GM20000 (cell line): Measurements from ENCODE around the gene CD180.
A peak's percentile ranks its signal among the peaks of the same experiment; 100 is the strongest.

Source experiments
- DNase-seq: peaks from one replicate; pipeline ENCODE4 v3.0.0; 2012; ENCODE audit warnings: low spot score
- CTCF ChIP-seq: IDR thresholded peaks from 2 replicates; pipeline ENCODE4 v1.5.1; 2012; ENCODE audit warnings: mild to moderate bottlenecking, control low read depth; ENCODE audit errors: extremely low read depth, missing control alignments

Gene CD180

GRCh38 chr5:67222243-67223025 is 25.8 kb upstream of the CD180 start:
- TF ChIP-seq CTCF = no peak
- no peak for DNase-seq

- no peak for TF ChIP-seq CTCF
- peak; percentile 48 for DNase-seq
Measured at GRCh38 chr5:67221487-67222242, 25.1 kb upstream of the CD180 start.

GRCh38 chr5:67216564-67216963 is 20.0 kb upstream of the CD180 start:
- DNase-seq = no peak
- no peak for TF ChIP-seq CTCF

GRCh38 chr5:67215519-67216471 is 19.2 kb upstream of the CD180 start:
- no peak for TF ChIP-seq CTCF
- DNase-seq = peak; percentile 69

GRCh38 chr5:67214707-67215447 is 18.3 kb upstream of the CD180 start:
- no peak for DNase-seq
- no peak for TF ChIP-seq CTCF

- TF ChIP-seq CTCF = no peak
- DNase-seq = no peak
Measured at GRCh38 chr5:67214036-67214435, 17.4 kb upstream of the CD180 start.
